H1 (cell line): Measurements from ENCODE around the gene LHPP. TPM values are rescaled to one million over a fixed set of nuclear protein-coding genes. Genes with fewer than 3 reads are reported as not detected.

Source experiments
- ATF2 ChIP-seq: IDR thresholded peaks from 2 replicates; pipeline ENCODE4 v1.6.1; 2012; ENCODE audit warnings: low read length, inconsistent platforms
- CHD7 ChIP-seq: fragments of 300-600 bp; sonication (generic); IDR thresholded peaks from 2 replicates; pipeline ENCODE4 v1.7.1; 2012; ENCODE audit warnings: low read length, moderate library complexity, mild to moderate bottlenecking, inconsistent platforms; ENCODE audit not compliant: insufficient replicate concordance
- E2F6 ChIP-seq: IDR thresholded peaks from 2 replicates; pipeline ENCODE4 v1.6.1; 2012; ENCODE audit warnings: inconsistent platforms
- GABPA ChIP-seq: IDR thresholded peaks from 2 replicates; pipeline ENCODE4 v1.6.1; 2011; ENCODE audit warnings: mild to moderate bottlenecking, low read length, moderate library complexity, borderline replicate concordance; ENCODE audit not compliant: insufficient read depth
- KDM1A ChIP-seq: fragments of 200-600, 300-600 bp; sonication (generic); IDR thresholded peaks from 2 replicates; pipeline ENCODE4 v1.7.1; 2016; ENCODE audit warnings: mild to moderate bottlenecking, low read length, borderline replicate concordance
- NANOG ChIP-seq: IDR thresholded peaks from 2 replicates; pipeline ENCODE4 v1.6.1; 2011; ENCODE audit warnings: low read length, low read depth, mild to moderate bottlenecking, inconsistent platforms; ENCODE audit not compliant: insufficient read depth, poor library complexity, severe bottlenecking
- PHF8 ChIP-seq: fragments of 200-600 bp; sonication (generic); conservative IDR thresholded peaks from 2 replicates; pipeline ENCODE4 v1.7.1; 2012; ENCODE audit warnings: low read depth, mild to moderate bottlenecking, inconsistent platforms, low read length, moderate library complexity
- TBP ChIP-seq: IDR thresholded peaks from 2 replicates; pipeline ENCODE4 v1.6.1; 2011; ENCODE audit warnings: low read depth, low read length, improper control_type of control experiment
- polyA plus RNA-seq, 7 experiments: library from polyadenylated mRNA; depleted of rRNA in 3 of 7; stranded (reverse) in 5 of 7; unstranded in 2 of 7; fragments of >200 nt in 5 of 7; fragments of 200-250 nt in 2 of 7; gene quantifications; 1 replicate in 5 of 7; 2 replicates in 1 of 7; 4 replicates in 1 of 7; pipeline versions ENCODE4 v1.2.1 to v1.2.3, GENCODE V29; 2011 to 2013; ENCODE audit warnings: missing spikeins in 2 of 7, mixed read lengths in 2 of 7
- total RNA-seq: library from RNA; stranded (reverse); fragmentation: NEBNext Ultra II Directional; extraction: Animal tissue kit (Norgen Biotek cat#: 25700); gene quantifications from 2 replicates; pipeline ENCODE4 v1.2.1, GENCODE V29; 2021

LHPP gene
- total and polyA plus RNA-seq, 2 of the 8 experiments (the other 6 are each of a cell fraction or from before 2014, with no cell fraction given), result 26.0 to 45.0 TPM

GRCh38 chr10:124661660-124662180 lies 200.1 kb downstream of the LHPP start (continued):
- TF ChIP-seq CHD7 (no peak), GABPA (no peak), PHF8 (no peak), ATF2 (no peak), E2F6 (no peak), NANOG (no peak), TBP (no peak), KDM1A (no peak)
